Measurements from ENCODE around the gene BHLHE41. TPM values are rescaled to one million over a fixed set of nuclear protein-coding genes. Genes with fewer than 3 reads are reported as not detected.

Gene BHLHE41
- total RNA-seq, 2 donors from 2014 or later: 2.6 to 4.6 TPM

- 35 to 58% methylated on average over 8 of the region's 8 CpGs for WGBS, 2 donors
- H3K27ac ChIP-seq: peak overlapping the region in 3 of 4 donors; percentile 97 to 99 (median 99)
- H3K36me3 ChIP-seq (replicated peaks in 1 of 2; ENCODE audit: insufficient read depth in 1 of 2, low read depth in 2 of 2): no peaks in the 10 kb centered on the region
- H3K27me3 ChIP-seq: no peaks in the 10 kb centered on the region
- no peak for TF ChIP-seq CTCF (IDR thresholded peaks at IDR 0.05)
- no peak for TF ChIP-seq POLR2A (IDR thresholded peaks at IDR 0.05)
- DNase-seq (no peak), ATAC-seq (no peak)
- no peaks in the 10 kb centered on the region for H3K9me3 ChIP-seq
- peaks cover 45% of the 10 kb centered on the region for H3K4me1 ChIP-seq
- no peak overlapping the region for H3K4me3 ChIP-seq
- intact Hi-C loops (cut with DNase I): no loop called here
These were observed 12.1 kb downstream of the BHLHE41 start for GRCh38 chr12:26112703-26113147.

- Histone ChIP-seq H3K36me3 (replicated peaks in 1 of 2; ENCODE audit: insufficient read depth in 1 of 2, low read depth in 2 of 2) (no peaks in the 10 kb centered on the region), H3K4me1 (peaks cover 45% of the 10 kb centered on the region), H3K27me3 (no peaks in the 10 kb centered on the region), H3K9me3 (no peaks in the 10 kb centered on the region), H3K27ac (peak overlapping the region in 2 of 4 donors; percentile 97 to 99), H3K4me3 (no peak overlapping the region)
- TF ChIP-seq CTCF (IDR thresholded peaks at IDR 0.05) (no peak), POLR2A (IDR thresholded peaks at IDR 0.05) (no peak)
- intact Hi-C loops (cut with DNase I): no loop called here
- DNase-seq: no peak
- no peak for ATAC-seq
- WGBS, 2 donors: 78% methylated on average over 6 of the region's 6 CpGs
These were observed 12.6 kb downstream of the BHLHE41 start for GRCh38 chr12:26112232-26112631.

- no peak overlapping the region for H3K4me3 ChIP-seq
- ATAC-seq (no peak), DNase-seq (peak; percentile 31 to 76 (median 40))
- H3K9me3 ChIP-seq: no peaks in the 10 kb centered on the region
- TF ChIP-seq POLR2A (IDR thresholded peaks at IDR 0.05) (no peak), CTCF (IDR thresholded peaks at IDR 0.05) (no peak)
- peaks cover 30% of the 10 kb centered on the region for H3K4me1 ChIP-seq
- no peaks in the 10 kb centered on the region for H3K36me3 ChIP-seq (replicated peaks in 1 of 2; ENCODE audit: insufficient read depth in 1 of 2, low read depth in 2 of 2)
- H3K27me3 ChIP-seq: no peaks in the 10 kb centered on the region
- 50 to 61% methylated on average over 10 of the region's 10 CpGs for WGBS, 2 donors
- H3K27ac ChIP-seq: peak overlapping the region in 3 of 4 donors; percentile 27 to 60 (median 60)
- intact Hi-C loops (cut with DNase I): no loop called here
These were observed 15.4 kb downstream of the BHLHE41 start for GRCh38 chr12:26109343-26109881.

- Histone ChIP-seq H3K4me1 (peaks cover 29% of the 10 kb centered on the region), H3K9me3 (no peaks in the 10 kb centered on the region), H3K4me3 (no peak overlapping the region), H3K27ac (peak overlapping the region in 1 of 4 donors; percentile 60), H3K36me3 (replicated peaks in 1 of 2; ENCODE audit: insufficient read depth in 1 of 2, low read depth in 2 of 2) (no peaks in the 10 kb centered on the region), H3K27me3 (no peaks in the 10 kb centered on the region)
- TF ChIP-seq CTCF (IDR thresholded peaks at IDR 0.05) (no peak), POLR2A (IDR thresholded peaks at IDR 0.05) (no peak)
- WGBS, 2 donors: 70 to 80% methylated on average over 2 of the region's 2 CpGs
- no peak for ATAC-seq
- intact Hi-C loops (cut with DNase I): no loop called here
- DNase-seq: no peak
These were observed 15.9 kb downstream of the BHLHE41 start for GRCh38 chr12:26108915-26109314.

- DNase-seq (no peak), ATAC-seq (no peak)
- Histone ChIP-seq H3K27ac (no peak overlapping the region), H3K4me1 (peaks cover 20% of the 10 kb centered on the region), H3K36me3 (replicated peaks in 1 of 2; ENCODE audit: insufficient read depth in 1 of 2, low read depth in 2 of 2) (no peaks in the 10 kb centered on the region), H3K9me3 (no peaks in the 10 kb centered on the region), H3K27me3 (no peaks in the 10 kb centered on the region), H3K4me3 (no peak overlapping the region)
- intact Hi-C loops (cut with DNase I): no loop called here
- WGBS, 2 donors: 69 to 74% methylated on average over 4 of the region's 4 CpGs
- TF ChIP-seq CTCF (IDR thresholded peaks at IDR 0.05): no peak
- no peak for TF ChIP-seq POLR2A (IDR thresholded peaks at IDR 0.05)
These were observed 18.5 kb downstream of the BHLHE41 start for GRCh38 chr12:26106347-26106746.
